ENCODE measurements around the gene CDCA8. TPM values are rescaled to one million over a fixed set of nuclear protein-coding genes. Genes with fewer than 3 reads are reported as not detected.

The CDCA8 gene
- 46.5 to 50.2 TPM (median 48.0 TPM) in 5 replicates for total RNA-seq (2022; extraction: Qiagen RNA extraction)

GRCh38 chr1:37692078-37692833 lies at the start of gene CDCA8:
TSS of gene CDCA8 (plus strand) at chr1:37692516. CDS start at chr1:37692691, 175 bp downstream.

Other genes with a start within 250 kb of the CDCA8 start
- gene ZC3H12A, start 217.9 kb upstream of the CDCA8 start, total RNA-seq (2022; extraction: Qiagen RNA extraction) = 32.3 to 49.6 TPM (median 40.7 TPM) in 5 replicates
- 42.1 to 63.4 TPM (median 50.6 TPM) in 5 replicates for gene MEAF6, start 177.8 kb upstream of the CDCA8 start, total RNA-seq (2022; extraction: Qiagen RNA extraction)
- 9.7 to 14.4 TPM (median 13.6 TPM) in 5 replicates for gene SNIP1, start 138.2 kb upstream of the CDCA8 start, total RNA-seq (2022; extraction: Qiagen RNA extraction)
- 0.06 to 0.26 TPM (median 0.18 TPM) in 4 of 5 replicates, not detected in the other for gene DNALI1, start 135.6 kb upstream of the CDCA8 start, total RNA-seq (2022; extraction: Qiagen RNA extraction)
- gene GNL2, start 96.6 kb upstream of the CDCA8 start, total RNA-seq (2022; extraction: Qiagen RNA extraction) = 51.4 to 68.3 TPM (median 59.0 TPM) in 5 replicates
- 0.08 to 0.16 TPM (median 0.10 TPM) in 5 replicates for gene RSPO1, start 57.6 kb upstream of the CDCA8 start, total RNA-seq (2022; extraction: Qiagen RNA extraction)
- gene EPHA10, start 72.6 kb downstream of the CDCA8 start, total RNA-seq (2022; extraction: Qiagen RNA extraction) = 0.76 to 1.2 TPM (median 1.1 TPM) in 5 replicates
- gene MANEAL, start 101.3 kb downstream of the CDCA8 start, total RNA-seq (2022; extraction: Qiagen RNA extraction) = 21.1 to 25.5 TPM (median 24.9 TPM) in 5 replicates
- gene C1orf122, start 115.3 kb downstream of the CDCA8 start, total RNA-seq (2022; extraction: Qiagen RNA extraction) = 38.0 to 61.6 TPM (median 57.4 TPM) in 5 replicates
- gene YRDC, start 115.7 kb downstream of the CDCA8 start, total RNA-seq (2022; extraction: Qiagen RNA extraction) = 12.1 to 18.9 TPM (median 16.9 TPM) in 5 replicates
- 3.8 to 5.3 TPM (median 4.3 TPM) in 5 replicates for gene MTF1, start 167.1 kb downstream of the CDCA8 start, total RNA-seq (2022; extraction: Qiagen RNA extraction)

Data from A549 treated with Mapracorat at 1 μM for 4 hours (cell line).